ELF-1 (cell line): ENCODE measurements around the gene HOXB6.

Source experiments
- DNase-seq: peaks from one replicate; pipeline ENCODE4 v3.0.0-alpha.2; 2016; ENCODE audit warnings: low read depth, low spot score

HOXB6 gene

GRCh38 chr17:48622857-48623256 lies 18.1 kb upstream of the HOXB6 start:
- peak; percentile 19 for DNase-seq

GRCh38 chr17:48621410-48622392 lies 16.9 kb upstream of the HOXB6 start:
- DNase-seq, result peak; percentile 30

GRCh38 chr17:48620461-48621139 lies 15.8 kb upstream of the HOXB6 start:
- DNase-seq, result peak; percentile 57

- DNase-seq, result peak; percentile 74
Measured at GRCh38 chr17:48619826-48620449, 15.2 kb upstream of the HOXB6 start.

- DNase-seq, result peak; percentile 95
Measured at GRCh38 chr17:48618256-48618896, 13.6 kb upstream of the HOXB6 start.

- DNase-seq, result no peak
Measured at GRCh38 chr17:48617471-48618255, 12.9 kb upstream of the HOXB6 start.

GRCh38 chr17:48616717-48617470 lies 12.1 kb upstream of the HOXB6 start:
- no peak for DNase-seq

GRCh38 chr17:48615963-48616716 lies 11.4 kb upstream of the HOXB6 start:
- DNase-seq, result no peak

GRCh38 chr17:48615047-48615962 lies 10.5 kb upstream of the HOXB6 start, which contains the start of gene HOXB8:
TSS of gene HOXB8 (minus strand) at chr17:48615292. CDS start at chr17:48614704, 588 bp downstream.
- DNase-seq, result no peak

- DNase-seq, result peak; percentile 72
Measured at GRCh38 chr17:48613862-48614694, 9.3 kb upstream of the HOXB6 start.

- DNase-seq, result peak; percentile 64
Measured at GRCh38 chr17:48612854-48613691, 8.3 kb upstream of the HOXB6 start.

- no peak for DNase-seq
Measured at GRCh38 chr17:48612456-48612853, 7.7 kb upstream of the HOXB6 start.

- DNase-seq, result peak; percentile 74
Measured at GRCh38 chr17:48611681-48612455, 7.1 kb upstream of the HOXB6 start.

- no peak for DNase-seq
Measured at GRCh38 chr17:48611213-48611612, 6.4 kb upstream of the HOXB6 start.
